Stimulated activated naive CD4-positive, alpha-beta T cell (primary cell): ENCODE measurements around the gene SLC43A1.

Experiments used
- DNase-seq, 6 experiments: peaks; one replicate each; lab custom pipeline; 2025; lab: John Stamatoyannopoulos, UW

Gene SLC43A1

GRCh38 chr11:57497303-57498247, 17.9 kb downstream of the SLC43A1 start:
- no peak for DNase-seq

- no peak for DNase-seq
Measured at GRCh38 chr11:57496109-57496820, 19.2 kb downstream of the SLC43A1 start.

- DNase-seq: peak; percentile 59 to 77 (median 64)
Measured at GRCh38 chr11:57493507-57494503, 21.7 kb downstream of the SLC43A1 start.

- DNase-seq: peak in 4 of 6 experiments; percentile 7 to 51 (median 42)
Measured at GRCh38 chr11:57491371-57492061, 24.0 kb downstream of the SLC43A1 start.

- no peak for DNase-seq
Measured at GRCh38 chr11:57490456-57491248, 24.9 kb downstream of the SLC43A1 start.

GRCh38 chr11:57487920-57488659, 27.4 kb downstream of the SLC43A1 start:
- no peak for DNase-seq

GRCh38 chr11:57487021-57487778, 28.3 kb downstream of the SLC43A1 start:
- DNase-seq: no peak

GRCh38 chr11:57485217-57485990, 30.1 kb downstream of the SLC43A1 start:
- DNase-seq: no peak

- DNase-seq: no peak
Measured at GRCh38 chr11:57484141-57484710, 31.3 kb downstream of the SLC43A1 start.

GRCh38 chr11:57483562-57483918, 32.0 kb downstream of the SLC43A1 start:
- DNase-seq: no peak

GRCh38 chr11:57482782-57483561, 32.5 kb downstream of the SLC43A1 start:
- DNase-seq: peak; percentile 14 to 65 (median 59)

- DNase-seq: no peak
Measured at GRCh38 chr11:57481915-57482781, 33.4 kb downstream of the SLC43A1 start.

- DNase-seq: no peak
Measured at GRCh38 chr11:57481315-57481714, 34.2 kb downstream of the SLC43A1 start.

- DNase-seq: peak in 4 of 6 experiments; percentile 32 to 54 (median 40)
Measured at GRCh38 chr11:57480409-57481137, 34.9 kb downstream of the SLC43A1 start.

GRCh38 chr11:57479911-57480310, 35.6 kb downstream of the SLC43A1 start:
- DNase-seq: no peak
